Mesenchymal stem cell (in vitro differentiated cells and primary cell): ENCODE measurements around the gene ANKRD9.

ENCODE experiments used
- DNase-seq: peaks from one replicate; pipeline ENCODE4 v3.0.0-alpha.2; 2013
- H2AFZ ChIP-seq: one replicate; pipeline ENCODE4 v1.6.1; 2013; ENCODE audit warnings: low read depth, mild to moderate bottlenecking, control low read depth, inconsistent platforms, low read length, moderate library complexity
- H2AK5ac ChIP-seq: 2 replicates; pipeline ENCODE4 v1.6.1; 2013; ENCODE audit warnings: low read length, moderate library complexity, mild to moderate bottlenecking, inconsistent platforms; ENCODE audit not compliant: severe bottlenecking
- H2BK120ac ChIP-seq: one replicate; pipeline ENCODE4 v1.6.1; 2013; ENCODE audit warnings: low read depth, mild to moderate bottlenecking, inconsistent platforms, low read length, moderate library complexity
- H2BK12ac ChIP-seq, 2 experiments: one replicate each; pipeline ENCODE4 v1.6.1; 2013; ENCODE audit warnings: inconsistent platforms in 2 of 2, low read length in 2 of 2, mild to moderate bottlenecking in 2 of 2, moderate library complexity in 2 of 2, control low read depth in 1 of 2
- H2BK15ac ChIP-seq: one replicate; pipeline ENCODE4 v1.6.1; 2013; ENCODE audit warnings: mild to moderate bottlenecking, low read depth, inconsistent platforms; ENCODE audit not compliant: poor library complexity, severe bottlenecking
- H2BK5ac ChIP-seq: 2 replicates; pipeline ENCODE4 v1.6.1; 2013; ENCODE audit warnings: low read depth, mild to moderate bottlenecking, low read length, control low read depth, inconsistent platforms; ENCODE audit not compliant: poor library complexity, severe bottlenecking
- H3K14ac ChIP-seq, 2 experiments: one replicate each; pipeline ENCODE4 v1.6.1; 2013; ENCODE audit warnings: inconsistent platforms in 2 of 2, low read length in 2 of 2, control low read depth in 1 of 2, mild to moderate bottlenecking in 1 of 2, moderate library complexity in 1 of 2
- H3K18ac ChIP-seq, 2 experiments: one replicate each; pipeline ENCODE4 v1.6.1; 2013; ENCODE audit warnings: inconsistent platforms in 2 of 2, low read length in 2 of 2, control low read depth in 1 of 2, low read depth in 1 of 2, mild to moderate bottlenecking in 1 of 2
- H3K23ac ChIP-seq, 2 experiments: one replicate each; pipeline ENCODE4 v1.6.1; 2013; ENCODE audit warnings: inconsistent platforms in 2 of 2, low read length in 2 of 2, mild to moderate bottlenecking in 2 of 2, moderate library complexity in 2 of 2, control low read depth in 1 of 2
- H3K27ac ChIP-seq: 2 replicates; pipeline ENCODE4 v1.5.1; 2013; ENCODE audit warnings: mild to moderate bottlenecking, moderate library complexity, low read length, control low read depth, inconsistent platforms; ENCODE audit not compliant: poor library complexity, severe bottlenecking
- H3K27me3 ChIP-seq, 2 experiments: 2 replicates each; pipeline versions ENCODE4 v1.6.1 to v1.7.0; 2013; ENCODE audit warnings: low read length in 2 of 2, mild to moderate bottlenecking in 2 of 2, moderate library complexity in 2 of 2, control low read depth in 1 of 2, inconsistent platforms in 1 of 2; ENCODE audit not compliant: control insufficient read depth in 1 of 2, insufficient read depth in 1 of 2
- H3K36me3 ChIP-seq, 2 experiments: 2 replicates each; pipeline versions ENCODE4 v1.6.1 to v1.7.0; 2013; ENCODE audit warnings: low read length in 2 of 2, control low read depth in 1 of 2, inconsistent platforms in 1 of 2, low read depth in 1 of 2, mild to moderate bottlenecking in 1 of 2; ENCODE audit not compliant: insufficient read depth in 2 of 2, control insufficient read depth in 1 of 2
- H3K4ac ChIP-seq, 2 experiments: one replicate each; pipeline ENCODE4 v1.6.1; 2013; ENCODE audit warnings: inconsistent platforms in 2 of 2, low read length in 2 of 2, mild to moderate bottlenecking in 2 of 2, moderate library complexity in 2 of 2, control low read depth in 1 of 2, low read depth in 1 of 2
- H3K4me1 ChIP-seq: 2 replicates; pipeline ENCODE4 v1.6.1; 2013; ENCODE audit warnings: low read depth, low read length, control low read depth; ENCODE audit not compliant: control insufficient read depth, insufficient read depth
- H3K4me2 ChIP-seq: 2 replicates; pipeline ENCODE4 v1.6.1; 2013; ENCODE audit warnings: low read length, mild to moderate bottlenecking, inconsistent platforms; ENCODE audit not compliant: poor library complexity, severe bottlenecking
- H3K4me3 ChIP-seq, 2 experiments: 2 replicates each; pipeline versions ENCODE4 v1.5.1 to v1.7.0; 2013; ENCODE audit warnings: low read length in 2 of 2, mild to moderate bottlenecking in 2 of 2, control low read depth in 1 of 2, low read depth in 1 of 2; ENCODE audit not compliant: insufficient read depth in 1 of 2
- H3K79me1 ChIP-seq: replicated peaks from 2 replicates; pipeline ENCODE4 v1.6.1; 2013; ENCODE audit warnings: mild to moderate bottlenecking, control low read depth, low read length, inconsistent platforms; ENCODE audit not compliant: poor library complexity, severe bottlenecking
- H3K9ac ChIP-seq: 2 replicates; pipeline ENCODE4 v1.7.0; 2013; ENCODE audit warnings: mild to moderate bottlenecking, low read length, moderate library complexity
- H3K9me3 ChIP-seq: 2 replicates; pipeline ENCODE4 v1.7.0; 2013; ENCODE audit warnings: mild to moderate bottlenecking, low read length; ENCODE audit not compliant: control insufficient read depth
- H4K8ac ChIP-seq: one replicate; pipeline ENCODE4 v1.6.1; 2013; ENCODE audit warnings: inconsistent platforms, mild to moderate bottlenecking, low read length, moderate library complexity
- H4K91ac ChIP-seq: one replicate; pipeline ENCODE4 v1.6.1; 2013; ENCODE audit warnings: mild to moderate bottlenecking, low read length, inconsistent platforms
- WGBS: methylation state at CpG from one replicate; pipeline ENCODE4 v1.1.7; 2013; ENCODE audit warnings: mixed read lengths; 5-methylcytosine and 5-hydroxymethylcytosine counted together

The ANKRD9 gene

DNA sequence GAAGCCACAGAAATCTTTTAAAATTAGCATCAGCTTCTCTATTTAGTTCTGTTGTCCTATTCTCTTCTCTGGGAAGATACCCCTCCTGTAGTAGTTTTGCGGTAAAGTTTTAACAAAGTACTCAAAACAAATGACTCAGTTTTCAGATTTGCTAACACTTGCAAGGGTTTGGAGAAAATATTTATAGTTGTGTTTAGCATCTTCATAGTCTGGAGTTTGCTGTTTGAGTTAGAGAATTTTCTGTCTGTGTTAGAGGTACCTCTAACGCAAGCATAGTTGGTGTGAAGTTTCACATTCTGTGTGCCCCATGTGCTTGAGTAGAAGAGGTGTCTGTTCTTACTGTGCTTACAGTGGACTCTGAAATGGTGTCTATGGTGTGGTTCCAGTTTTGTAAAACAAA, 36.0 kb downstream of the ANKRD9 start:
- H3K27me3 ChIP-seq, result no peaks in the 10 kb centered on the region
- H3K9me3 ChIP-seq, result no peaks in the 10 kb centered on the region
- 87% methylated on average over 1 of the region's 2 CpGs for WGBS
- no peak overlapping the region for H3K14ac ChIP-seq
- H3K36me3 ChIP-seq, result peaks cover 17 to 36% of the 10 kb centered on the region in 2 experiments
- no peak overlapping the region for H2BK120ac ChIP-seq
- H3K4me2 ChIP-seq, result no peak overlapping the region
- no peak overlapping the region for H4K91ac ChIP-seq
- no peak overlapping the region for H2BK12ac ChIP-seq
- H3K18ac ChIP-seq, result no peak overlapping the region
- H2BK15ac ChIP-seq, result no peak overlapping the region
- H3K4me3 ChIP-seq, result no peak overlapping the region
- H3K4ac ChIP-seq, result no peak overlapping the region
- H2BK5ac ChIP-seq, result no peak overlapping the region
- H2AK5ac ChIP-seq, result no peak overlapping the region
- peaks cover 8% of the 10 kb centered on the region for H3K79me1 ChIP-seq
- no peaks in the 10 kb centered on the region for H3K4me1 ChIP-seq
- no peak overlapping the region for H3K23ac ChIP-seq
- no peak overlapping the region for H4K8ac ChIP-seq
- no peak overlapping the region for H3K9ac ChIP-seq
- H3K27ac ChIP-seq, result no peak overlapping the region
- peak; percentile 33 for DNase-seq
- no peak overlapping the region for H2AFZ ChIP-seq

DNA sequence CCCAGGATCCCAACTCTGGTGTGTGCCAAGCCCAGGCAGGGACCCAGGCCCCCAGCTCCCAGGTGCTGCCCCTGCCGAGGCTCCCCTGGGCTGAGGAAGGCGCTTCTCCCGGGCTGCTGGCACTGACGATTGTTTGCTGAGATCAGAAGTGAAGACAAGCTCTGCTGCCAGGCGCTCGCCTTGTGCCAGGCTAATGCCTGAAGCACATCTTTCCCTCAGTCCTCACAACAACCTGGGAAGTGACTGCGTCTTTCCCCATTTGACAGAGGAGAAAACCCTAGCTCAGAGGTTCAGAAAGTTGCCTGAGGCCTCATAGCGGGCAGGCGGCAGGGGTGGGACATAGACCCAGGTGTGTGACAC, 36.8 kb downstream of the ANKRD9 start:
- 98% methylated on average over 9 of the region's 9 CpGs for WGBS

DNA sequence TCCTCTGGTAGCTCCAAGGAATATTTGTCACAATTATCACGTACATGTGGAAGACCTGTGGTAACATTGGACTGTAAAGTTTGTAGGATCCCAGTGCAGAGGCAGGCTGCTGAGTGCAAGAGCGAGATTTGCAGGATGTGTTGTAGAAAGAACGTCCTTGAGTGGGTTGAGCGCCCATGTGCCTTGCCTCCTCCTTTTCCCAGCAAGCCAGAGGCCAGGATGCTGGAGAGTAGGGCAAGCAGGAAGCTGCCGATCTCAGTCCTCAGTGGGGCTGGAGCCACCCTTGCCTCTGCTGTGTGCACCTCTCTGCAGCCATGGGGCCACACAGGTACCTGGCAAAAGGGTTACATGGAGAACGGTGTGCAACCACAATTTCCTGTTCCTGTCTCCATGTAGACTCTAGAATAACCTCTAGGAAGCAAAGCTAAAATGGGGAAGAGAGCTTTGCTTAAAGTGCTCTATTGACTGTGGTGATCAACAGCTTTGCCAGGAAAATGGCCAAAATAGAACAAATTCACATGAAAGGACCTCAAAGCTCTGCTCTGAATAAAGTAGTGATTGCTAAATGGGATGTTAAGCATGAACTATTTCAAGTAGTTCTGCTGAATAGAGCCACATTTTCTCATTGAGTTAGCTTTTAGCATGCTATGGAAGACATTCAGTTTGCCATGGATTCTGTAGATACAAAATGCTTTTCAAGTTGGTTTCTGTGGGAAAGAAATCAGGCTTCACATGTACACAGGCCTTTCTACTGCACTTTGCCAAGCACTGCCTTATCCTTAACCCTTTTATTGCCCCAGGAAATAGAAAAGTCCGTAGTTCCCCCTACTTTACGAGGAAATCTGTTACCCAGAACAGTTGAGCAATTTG, 37.4 kb downstream of the ANKRD9 start:
- Histone ChIP-seq H3K27ac (no peak overlapping the region), H2AFZ (no peak overlapping the region), H3K4me3 (no peak overlapping the region), H3K36me3 (peaks cover 22 to 45% of the 10 kb centered on the region in 2 experiments), H2AK5ac (no peak overlapping the region), H3K27me3 (no peaks in the 10 kb centered on the region), H2BK120ac (no peak overlapping the region), H3K4me1 (no peaks in the 10 kb centered on the region), H3K4ac (no peak overlapping the region), H2BK15ac (no peak overlapping the region), H4K91ac (no peak overlapping the region), H3K23ac (no peak overlapping the region), H4K8ac (no peak overlapping the region), H3K14ac (no peak overlapping the region), H3K79me1 (peaks cover 7% of the 10 kb centered on the region), H3K9ac (no peak overlapping the region), H3K18ac (no peak overlapping the region), H3K4me2 (no peak overlapping the region), H2BK5ac (no peak overlapping the region), H2BK12ac (no peak overlapping the region), H3K9me3 (no peaks in the 10 kb centered on the region)
- WGBS, result 91% methylated on average over 8 of the region's 8 CpGs
- no peak for DNase-seq

More for the DNA sequence above, 36.8 kb downstream of the ANKRD9 start:
- H2AFZ ChIP-seq, result no peak overlapping the region
- no peaks in the 10 kb centered on the region for H3K9me3 ChIP-seq
- no peak overlapping the region for H4K91ac ChIP-seq
- H3K36me3 ChIP-seq, result peaks cover 21 to 40% of the 10 kb centered on the region in 2 experiments
- H2AK5ac ChIP-seq, result no peak overlapping the region
- no peak for DNase-seq
- no peak overlapping the region for H3K27ac ChIP-seq
- peak overlapping the region in 1 of 2 experiments; percentile 18 for H2BK12ac ChIP-seq
- H3K18ac ChIP-seq, result no peak overlapping the region
- no peak overlapping the region for H3K4ac ChIP-seq
- no peak overlapping the region for H2BK15ac ChIP-seq
- no peak overlapping the region for H3K9ac ChIP-seq
- no peaks in the 10 kb centered on the region for H3K4me1 ChIP-seq
- H3K4me3 ChIP-seq, result no peak overlapping the region
- no peak overlapping the region for H4K8ac ChIP-seq
- H2BK5ac ChIP-seq, result no peak overlapping the region
- H3K79me1 ChIP-seq, result peaks cover 7% of the 10 kb centered on the region
- H3K27me3 ChIP-seq, result no peaks in the 10 kb centered on the region
- no peak overlapping the region for H3K4me2 ChIP-seq
- no peak overlapping the region for H3K23ac ChIP-seq
- H3K14ac ChIP-seq, result peak overlapping the region in 1 of 2 experiments; percentile 48
- H2BK120ac ChIP-seq, result no peak overlapping the region

DNA sequence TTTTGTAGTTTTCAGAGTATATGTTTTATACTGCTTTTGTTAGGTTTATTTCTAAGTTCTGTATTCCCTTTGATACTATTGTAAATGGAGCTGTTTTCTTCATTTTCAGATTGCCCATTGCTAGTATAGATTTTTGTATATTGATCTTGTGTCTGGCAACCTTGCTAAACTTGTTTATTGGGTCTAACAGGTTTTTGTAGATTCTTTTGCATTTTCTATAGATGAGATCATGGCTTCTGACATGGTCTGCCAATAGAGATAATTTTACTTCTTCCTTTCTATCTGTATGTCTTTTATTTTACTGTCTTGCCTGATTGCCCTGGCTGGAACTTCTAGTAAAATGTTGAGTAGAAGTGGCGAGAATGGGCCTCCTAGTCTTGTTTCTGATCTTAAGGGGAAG, 40.3 kb downstream of the ANKRD9 start:
- Histone ChIP-seq H2BK15ac (no peak overlapping the region), H2AFZ (no peak overlapping the region), H3K27ac (no peak overlapping the region), H2BK5ac (no peak overlapping the region), H3K79me1 (peaks cover 4% of the 10 kb centered on the region), H3K23ac (no peak overlapping the region), H3K4me2 (no peak overlapping the region), H3K9ac (no peak overlapping the region), H3K4me1 (no peaks in the 10 kb centered on the region), H3K4me3 (no peak overlapping the region), H3K36me3 (peaks cover 32 to 63% of the 10 kb centered on the region in 2 experiments), H3K9me3 (no peaks in the 10 kb centered on the region), H3K4ac (no peak overlapping the region), H2AK5ac (no peak overlapping the region), H4K8ac (no peak overlapping the region), H2BK12ac (no peak overlapping the region), H2BK120ac (no peak overlapping the region), H3K18ac (no peak overlapping the region), H3K14ac (no peak overlapping the region), H4K91ac (no peak overlapping the region), H3K27me3 (no peaks in the 10 kb centered on the region)
- WGBS, result 100% methylated on average over 1 of the region's 1 CpG
- DNase-seq, result no peak
